GM19240 (cell line): ENCODE results near the gene SRSF7.
"Not testable (repeated sequence)": the region's sequence is repeated elsewhere in the genome, so short reads cannot be mapped to it uniquely, and the experiment has no call there.

Source experiments
- DNase-seq: peaks from one replicate; pipeline ENCODE4 v3.0.0; 2011; ENCODE audit warnings: low spot score; ENCODE audit not compliant: insufficient read length

SRSF7 gene

GRCh38 chr2:38750891-38751595 is at the start of gene SRSF7:
Gene SRSF7 (minus strand): TSS chr2:38751361. CDS start chr2:38751256, 105 bp downstream.
- peak; percentile 98 for DNase-seq

GRCh38 chr2:38797953-38798352 is 46.8 kb upstream of the SRSF7 start:
- no peak for DNase-seq

GRCh38 chr2:38797250-38797676 is 46.1 kb upstream of the SRSF7 start:
- DNase-seq, result no peak

GRCh38 chr2:38795016-38795415 is 43.9 kb upstream of the SRSF7 start:
- DNase-seq, result not testable (repeated sequence)

GRCh38 chr2:38794235-38794946 is 43.2 kb upstream of the SRSF7 start:
- DNase-seq, result no peak

- no peak for DNase-seq
Observed at GRCh38 chr2:38793511-38793910, 42.4 kb upstream of the SRSF7 start.

GRCh38 chr2:38792751-38793150 is 41.6 kb upstream of the SRSF7 start:
- no peak for DNase-seq

- DNase-seq, result not testable (repeated sequence)
Observed at GRCh38 chr2:38792321-38792720, 41.2 kb upstream of the SRSF7 start.

GRCh38 chr2:38791744-38792143 is 40.6 kb upstream of the SRSF7 start:
- no peak for DNase-seq

GRCh38 chr2:38789691-38790090 is 38.5 kb upstream of the SRSF7 start:
- DNase-seq, result no peak

- no peak for DNase-seq
Observed at GRCh38 chr2:38788306-38788705, 37.1 kb upstream of the SRSF7 start.

- no peak for DNase-seq
Observed at GRCh38 chr2:38783586-38783985, 32.4 kb upstream of the SRSF7 start.

GRCh38 chr2:38778687-38779082 is 27.5 kb upstream of the SRSF7 start:
- no peak for DNase-seq

- DNase-seq, result no peak
Observed at GRCh38 chr2:38776531-38776930, 25.4 kb upstream of the SRSF7 start.

- no peak for DNase-seq
Observed at GRCh38 chr2:38775921-38776225, 24.7 kb upstream of the SRSF7 start.

GRCh38 chr2:38775097-38775920 is 24.1 kb upstream of the SRSF7 start:
- no peak for DNase-seq

GRCh38 chr2:38771632-38772031 is 20.5 kb upstream of the SRSF7 start:
- no peak for DNase-seq

- no peak for DNase-seq
Observed at GRCh38 chr2:38765551-38765950, 14.4 kb upstream of the SRSF7 start.

- DNase-seq, result no peak
Observed at GRCh38 chr2:38765149-38765548, 14.0 kb upstream of the SRSF7 start.

- no peak for DNase-seq
Observed at GRCh38 chr2:38763728-38764127, 12.6 kb upstream of the SRSF7 start.

- DNase-seq, result no peak
Observed at GRCh38 chr2:38763228-38763627, 12.1 kb upstream of the SRSF7 start.

- not testable (repeated sequence) for DNase-seq
Observed at GRCh38 chr2:38755891-38756290, 4.7 kb upstream of the SRSF7 start.
